DLD1 (cell line): ENCODE results near the gene TMEM178B.
"Not testable (repeated sequence)": the region's sequence is repeated elsewhere in the genome, so short reads cannot be mapped to it uniquely, and the experiment has no call there.

Experiments
- in situ Hi-C: cut with HindIII; loops from 2 replicates; pipeline ENCODE4 v1.10.0; 2017; ENCODE audit warnings: low sequenced_read_pairs

Gene TMEM178B

GRCh38 chr7:141142058-141142457, 68.2 kb downstream of the TMEM178B start:
- in situ Hi-C loops: no loop called here

- in situ Hi-C loops: no loop called here
Measured at GRCh38 chr7:141144921-141145629, 71.2 kb downstream of the TMEM178B start.

GRCh38 chr7:141145630-141145982, 71.7 kb downstream of the TMEM178B start:
- in situ Hi-C loops: no loop called here

GRCh38 chr7:141147482-141147881, 73.6 kb downstream of the TMEM178B start:
- in situ Hi-C loops: no loop called here

GRCh38 chr7:141150465-141150864, 76.6 kb downstream of the TMEM178B start:
- in situ Hi-C loops: no loop called here

GRCh38 chr7:141151746-141152145, 77.9 kb downstream of the TMEM178B start:
- in situ Hi-C loops: no loop called here

- in situ Hi-C loops: no loop called here
Measured at GRCh38 chr7:141153231-141153630, 79.4 kb downstream of the TMEM178B start.

GRCh38 chr7:141154131-141154732, 80.4 kb downstream of the TMEM178B start:
- in situ Hi-C loops: no loop called here

- in situ Hi-C loops: no loop called here
Measured at GRCh38 chr7:141156407-141156806, 82.5 kb downstream of the TMEM178B start.

GRCh38 chr7:141157138-141157765, 83.4 kb downstream of the TMEM178B start:
- in situ Hi-C loops: no loop called here

GRCh38 chr7:141158561-141158960, 84.7 kb downstream of the TMEM178B start:
- in situ Hi-C loops: no loop called here

GRCh38 chr7:141160246-141160860, 86.5 kb downstream of the TMEM178B start:
- in situ Hi-C loops: no loop called here

- in situ Hi-C loops: no loop called here
Measured at GRCh38 chr7:141161550-141162535, 88.0 kb downstream of the TMEM178B start.

GRCh38 chr7:141165521-141165920, 91.7 kb downstream of the TMEM178B start:
- in situ Hi-C loops: no loop called here

GRCh38 chr7:141166926-141167325, 93.1 kb downstream of the TMEM178B start:
- in situ Hi-C loops: no loop called here

- in situ Hi-C loops: no loop called here
Measured at GRCh38 chr7:141167381-141167964, 93.6 kb downstream of the TMEM178B start.

GRCh38 chr7:141169157-141169556, 95.3 kb downstream of the TMEM178B start:
- in situ Hi-C loops: not testable (repeated sequence)

GRCh38 chr7:141175728-141176127, 101.9 kb downstream of the TMEM178B start:
- in situ Hi-C loops: not testable (repeated sequence)

- in situ Hi-C loops: not testable (repeated sequence)
Measured at GRCh38 chr7:141177120-141177519, 103.3 kb downstream of the TMEM178B start.

GRCh38 chr7:141178486-141179135, 104.7 kb downstream of the TMEM178B start:
- in situ Hi-C loops: no loop called here
